GDM1 (cell line): ENCODE results near the gene ALDH3A2.
"Not testable (repeated sequence)": the region's sequence is repeated elsewhere in the genome, so short reads cannot be mapped to it uniquely, and the experiment has no call there.

Experiments
- DNase-seq: peaks from one replicate; lab custom pipeline; 2025; lab: John Stamatoyannopoulos, UW

The ALDH3A2 gene

GRCh38 chr17:19678581-19679453 is 30.3 kb downstream of the ALDH3A2 start:
- DNase-seq, result no peak

GRCh38 chr17:19683117-19683516 is 34.6 kb downstream of the ALDH3A2 start:
- no peak for DNase-seq

GRCh38 chr17:19684909-19685580 is 36.5 kb downstream of the ALDH3A2 start:
- DNase-seq, result not testable (repeated sequence)

- DNase-seq, result no peak
Measured at GRCh38 chr17:19686400-19687090, 38.0 kb downstream of the ALDH3A2 start.

GRCh38 chr17:19702217-19702641 is 53.7 kb downstream of the ALDH3A2 start:
- no peak for DNase-seq

- DNase-seq, result no peak
Measured at GRCh38 chr17:19703106-19703827, 54.7 kb downstream of the ALDH3A2 start.

GRCh38 chr17:19703828-19704613 is 55.5 kb downstream of the ALDH3A2 start:
- DNase-seq, result no peak

- DNase-seq, result no peak
Measured at GRCh38 chr17:19705201-19705600, 56.6 kb downstream of the ALDH3A2 start.

GRCh38 chr17:19705771-19706770 is 57.5 kb downstream of the ALDH3A2 start:
- DNase-seq, result no peak

- no peak for DNase-seq
Measured at GRCh38 chr17:19706791-19707727, 58.5 kb downstream of the ALDH3A2 start.

GRCh38 chr17:19707728-19708221 is 59.2 kb downstream of the ALDH3A2 start:
- DNase-seq, result no peak

GRCh38 chr17:19708431-19709175 is 60.1 kb downstream of the ALDH3A2 start:
- no peak for DNase-seq

GRCh38 chr17:19709841-19710240 is 61.3 kb downstream of the ALDH3A2 start:
- no peak for DNase-seq

- no peak for DNase-seq
Measured at GRCh38 chr17:19712436-19713004, 64.0 kb downstream of the ALDH3A2 start.

- no peak for DNase-seq
Measured at GRCh38 chr17:19713462-19713861, 64.9 kb downstream of the ALDH3A2 start.

- DNase-seq, result no peak
Measured at GRCh38 chr17:19713901-19714361, 65.4 kb downstream of the ALDH3A2 start.
